HUDEP-2 (cell line): Measurements from ENCODE around the gene RNF130.
"Not testable (repeated sequence)": the region's sequence is repeated elsewhere in the genome, so short reads cannot be mapped to it uniquely, and the experiment has no call there.

Experiments
- DNase-seq, 76 experiments: peaks; one replicate each; lab custom pipeline; 2025; ENCODE audit not compliant: unreplicated experiment in 76 of 76; lab: John Stamatoyannopoulos, UW

Gene RNF130

DNA sequence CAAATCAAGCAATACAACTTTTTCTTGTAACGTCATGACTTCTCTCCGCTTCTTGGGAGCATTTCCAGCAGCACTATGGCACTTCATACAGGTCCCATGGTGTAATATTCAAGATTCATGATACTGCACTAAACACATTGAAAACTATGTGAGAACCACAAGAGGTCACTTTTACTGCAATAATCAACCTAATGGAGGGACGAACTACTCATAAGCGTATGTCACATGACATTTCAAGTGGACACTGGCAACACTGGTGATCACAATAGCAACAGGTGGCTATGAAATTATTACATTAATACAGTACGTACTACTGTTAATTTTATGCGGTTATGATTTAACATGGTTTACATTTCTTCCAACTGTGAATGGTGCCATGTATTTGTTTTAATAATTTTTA lies 85.2 kb downstream of the RNF130 start:
- DNase-seq = peak in 3 of 76 experiments; percentile 6 to 20 (median 13)

DNA sequence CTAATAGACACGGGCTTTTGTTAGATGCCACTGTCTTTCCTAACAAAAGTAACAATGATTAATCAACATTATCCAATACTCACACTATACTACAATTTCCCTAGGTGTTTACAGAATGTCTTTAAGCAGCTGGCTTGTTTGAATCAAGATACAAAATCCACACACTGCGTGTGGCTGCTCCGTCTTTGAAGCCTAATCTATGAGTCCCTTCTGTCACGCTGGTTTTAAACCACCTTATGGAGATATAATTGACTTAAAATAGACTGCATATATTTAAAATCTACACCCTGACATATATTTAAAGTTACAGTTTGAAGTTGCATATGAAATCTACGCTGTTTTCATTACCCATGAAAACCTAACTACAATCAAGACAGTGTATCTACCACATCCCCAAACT lies 89.9 kb downstream of the RNF130 start:
- no peak for DNase-seq

- DNase-seq = no peak
These were observed 90.8 kb downstream of the RNF130 start for GRCh38 chr5:179980767-179981166.

DNA sequence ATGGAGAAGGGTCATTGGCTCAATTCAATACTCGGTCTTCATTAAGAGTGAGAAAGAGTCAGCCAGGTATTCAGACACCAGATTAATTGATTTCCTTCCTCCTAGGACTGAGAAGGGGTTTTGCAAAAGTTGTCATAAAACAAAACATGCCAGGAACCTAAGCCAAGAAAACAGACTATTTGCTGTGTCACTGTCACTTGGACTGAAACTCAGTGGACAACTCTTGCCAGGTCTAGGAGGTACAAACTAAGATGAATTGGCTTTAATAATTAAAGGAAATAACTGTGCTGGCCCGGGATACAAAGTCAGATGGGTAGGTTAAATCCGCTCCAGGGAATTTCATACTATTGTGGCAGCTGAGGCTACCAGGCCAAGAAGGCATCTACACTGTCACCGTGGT lies 92.8 kb downstream of the RNF130 start:
- DNase-seq = peak in 6 of 76 experiments; percentile 1 to 10 (median 4)

DNA sequence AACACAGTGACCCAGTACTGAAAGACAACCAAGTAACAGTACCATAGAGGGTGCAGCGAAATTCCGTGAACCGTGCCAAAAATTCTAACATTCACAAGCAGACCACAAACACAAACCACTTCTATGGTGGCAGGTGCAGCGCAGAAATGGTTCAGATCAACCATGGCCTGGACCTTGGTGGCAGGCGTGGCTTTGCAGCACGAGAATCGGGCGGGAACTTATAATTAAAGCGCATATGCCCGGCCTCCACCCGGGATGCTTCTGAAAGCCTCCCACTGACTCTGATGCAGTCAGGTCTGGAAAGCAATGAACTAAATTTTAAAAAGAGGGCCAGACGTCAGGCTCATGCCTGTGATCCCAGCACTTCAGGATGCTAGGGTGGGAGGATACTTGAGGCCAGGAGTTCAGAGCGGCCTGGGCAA lies 95.8 kb downstream of the RNF130 start:
- no peak for DNase-seq

- DNase-seq = peak in 37 of 76 experiments; percentile 7 to 47 (median 22)
These were observed 96.4 kb downstream of the RNF130 start for GRCh38 chr5:179974946-179975712.

DNA sequence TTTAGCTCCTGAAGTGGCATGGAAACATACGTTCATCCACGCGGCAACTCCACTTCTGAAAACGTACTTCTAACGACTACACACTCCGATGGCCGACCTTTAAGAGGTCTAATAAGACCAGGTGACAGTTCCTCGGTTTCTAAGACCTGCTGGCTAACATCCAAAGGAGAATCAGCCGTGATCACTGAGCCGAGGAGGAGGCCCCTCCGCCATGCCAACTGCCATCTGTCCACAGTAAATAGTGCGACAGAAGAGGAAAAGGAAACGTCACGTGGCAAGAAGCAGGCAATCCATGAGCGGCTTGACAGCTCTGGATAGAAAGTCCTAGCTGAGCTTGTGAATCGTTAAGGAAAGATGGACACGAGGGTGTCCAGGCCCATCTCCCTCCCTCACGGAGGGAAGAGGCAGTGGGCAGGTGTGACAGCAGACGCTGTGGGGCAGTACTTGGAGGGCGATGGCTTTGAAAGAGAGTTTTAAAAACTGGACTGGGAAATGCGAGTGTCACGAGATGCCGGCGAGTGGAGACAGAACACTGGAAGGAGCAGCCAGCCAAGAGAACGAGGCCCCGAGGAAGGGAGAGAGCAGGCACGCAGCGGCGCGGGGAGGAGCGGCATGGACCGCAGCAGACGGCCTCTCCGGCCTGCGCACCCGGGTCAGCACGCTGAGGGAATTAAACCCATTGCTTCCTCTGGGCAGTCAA lies 97.2 kb downstream of the RNF130 start:
- DNase-seq = no peak

DNA sequence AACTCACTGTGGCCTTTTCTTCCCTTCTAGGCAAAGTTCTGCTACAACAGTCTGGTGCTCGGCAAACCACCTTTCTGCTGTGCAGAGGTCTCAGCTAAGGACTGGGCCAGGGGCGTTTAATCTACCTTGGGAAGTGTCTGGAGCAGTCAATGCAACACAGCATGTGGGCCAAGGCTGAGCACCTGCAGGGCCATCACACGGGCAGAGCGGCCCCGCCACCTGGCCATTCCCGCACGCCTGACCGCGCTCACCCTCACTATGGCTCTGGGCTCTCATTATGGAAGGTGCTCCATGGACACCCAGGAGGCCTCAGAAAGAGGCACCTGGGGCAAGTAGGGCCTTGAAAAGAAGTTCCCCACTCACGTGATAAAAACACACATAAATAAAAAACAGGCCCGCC lies 98.2 kb downstream of the RNF130 start:
- DNase-seq = no peak

DNA sequence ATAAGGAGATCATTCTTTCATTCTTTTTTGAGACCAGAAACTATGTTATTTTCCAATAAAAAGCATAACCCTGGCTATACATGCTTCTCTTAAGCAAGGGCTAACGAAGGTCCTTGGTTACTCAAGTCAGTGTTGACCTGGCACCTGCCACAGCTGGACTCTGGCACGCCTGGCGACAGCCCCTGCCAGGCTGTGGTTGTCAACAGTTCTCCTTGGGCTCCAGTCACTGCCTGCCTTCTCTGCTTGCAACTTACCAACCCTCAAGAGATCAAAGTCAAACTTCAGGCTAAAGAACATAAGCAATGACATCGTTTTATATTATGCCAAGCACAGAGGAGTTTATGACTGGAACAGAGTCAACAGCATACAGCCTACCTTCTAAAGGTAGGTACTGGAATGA lies 102.4 kb downstream of the RNF130 start:
- no peak for DNase-seq

- no peak for DNase-seq
These were observed 104.1 kb downstream of the RNF130 start for GRCh38 chr5:179967489-179967888.

DNA sequence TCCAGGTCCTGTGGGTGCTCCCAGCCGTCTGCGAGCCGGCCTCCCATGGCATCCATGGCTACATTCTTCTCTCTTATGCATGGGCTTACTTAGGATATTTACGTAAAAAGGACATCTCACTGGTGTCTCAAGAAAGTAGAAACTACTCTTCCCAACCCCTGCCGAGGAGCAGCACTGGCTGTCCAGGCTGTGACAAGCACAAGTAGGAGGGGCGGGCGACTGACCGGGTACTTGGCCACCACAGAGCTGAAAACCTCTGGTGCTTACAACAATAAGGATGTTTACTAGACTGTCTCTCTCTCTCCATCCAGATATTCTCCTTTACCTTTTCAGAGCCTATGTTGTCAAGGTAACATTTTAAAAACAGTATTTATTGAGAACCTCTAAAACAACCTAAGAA lies 107.5 kb downstream of the RNF130 start:
- no peak for DNase-seq

- DNase-seq = no peak
These were observed 108.2 kb downstream of the RNF130 start for GRCh38 chr5:179963375-179963774.

GRCh38 chr5:179960204-179960831 lies 111.2 kb downstream of the RNF130 start:
- DNase-seq = no peak

DNA sequence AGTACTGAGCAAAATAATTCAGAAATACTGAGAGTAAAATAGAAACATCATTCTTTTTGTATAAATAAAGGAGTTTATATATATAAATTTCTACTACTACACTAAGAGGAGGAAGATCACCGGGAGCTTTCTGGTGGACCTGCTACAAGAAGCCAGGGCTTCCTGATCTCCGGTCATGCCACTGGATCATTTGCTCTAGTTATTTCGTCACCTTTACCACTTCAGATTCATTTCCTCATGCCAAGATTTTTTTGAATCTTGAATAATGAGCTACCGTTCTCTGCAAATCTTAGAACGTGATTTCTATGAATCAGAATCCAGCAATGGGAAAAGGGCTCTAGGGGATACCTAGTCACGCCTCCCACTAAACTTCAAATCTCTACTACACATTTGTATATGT lies 111.9 kb downstream of the RNF130 start:
- DNase-seq = no peak

- DNase-seq = not testable (repeated sequence)
These were observed 112.4 kb downstream of the RNF130 start for GRCh38 chr5:179959118-179959517.

DNA sequence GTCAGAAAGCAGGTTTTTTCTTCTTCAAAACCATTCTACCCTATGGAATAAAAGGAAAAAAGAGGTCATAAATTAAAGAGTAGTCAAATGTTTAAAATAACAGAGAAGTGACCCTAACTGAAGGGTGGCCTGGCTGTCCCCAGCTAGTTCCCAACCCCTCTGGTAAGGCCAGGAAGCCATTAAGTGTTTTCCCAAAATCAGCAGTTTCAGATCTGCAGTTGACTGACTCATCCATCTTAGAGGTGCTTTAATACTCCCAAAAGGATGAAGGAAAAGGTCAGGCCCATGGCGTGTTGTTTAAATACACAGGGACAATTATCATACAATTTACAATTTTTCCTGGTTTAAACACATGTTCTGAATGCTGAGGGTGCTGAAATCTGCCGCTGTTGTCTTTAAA lies 115.9 kb downstream of the RNF130 start:
- DNase-seq = no peak

GRCh38 chr5:179955062-179955461 lies 116.5 kb downstream of the RNF130 start:
- DNase-seq = no peak

GRCh38 chr5:179954434-179954833 lies 117.1 kb downstream of the RNF130 start:
- no peak for DNase-seq

DNA sequence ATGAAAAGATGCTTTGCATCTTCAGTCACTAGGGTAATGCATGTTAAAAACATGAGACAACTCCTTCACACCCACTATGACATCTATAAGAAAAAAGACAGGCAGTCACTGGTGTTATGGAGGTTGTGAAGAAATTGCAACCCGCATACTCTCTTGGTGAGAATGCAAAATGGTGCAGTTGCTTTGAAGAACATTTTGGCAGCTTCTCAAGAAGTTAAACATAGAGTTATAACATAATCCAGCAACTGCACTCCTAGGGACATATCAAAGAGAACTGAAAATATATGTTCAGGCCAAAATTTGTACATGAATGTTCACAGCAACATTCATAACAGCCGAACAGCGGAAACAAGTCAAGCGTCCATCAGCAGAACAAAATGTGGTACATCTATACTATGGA lies 117.6 kb downstream of the RNF130 start:
- no peak for DNase-seq

DNA sequence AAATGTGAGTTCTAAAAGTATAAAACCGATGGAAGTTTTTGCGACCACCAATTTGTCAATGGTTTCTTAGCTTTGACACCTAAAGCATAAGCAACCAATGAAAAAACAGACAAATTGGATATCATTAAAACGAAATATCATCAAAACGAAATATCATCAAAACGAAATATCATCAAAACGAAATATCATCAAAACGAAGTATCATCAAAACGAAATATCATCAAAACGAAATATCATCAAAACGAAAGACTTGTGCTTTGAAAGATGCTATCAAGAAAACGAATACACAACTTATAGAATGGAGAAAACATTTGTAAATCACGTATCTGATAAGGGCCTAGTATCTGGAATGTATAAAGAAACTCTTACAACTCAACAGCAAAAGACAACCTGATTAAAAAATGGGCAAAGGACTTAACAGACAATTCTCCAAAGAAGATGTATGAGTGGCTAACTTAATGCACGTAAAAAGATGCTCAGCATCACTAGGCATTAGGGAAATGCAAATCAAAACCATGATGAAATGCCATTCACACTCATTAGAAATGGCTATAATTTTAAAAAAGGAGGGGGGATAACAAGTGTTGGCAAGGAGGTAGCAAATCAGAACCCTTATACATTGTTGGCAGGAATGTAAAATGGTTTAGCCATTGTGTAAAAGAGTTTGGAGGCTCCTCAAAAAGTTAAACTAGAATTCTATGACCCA lies 134.4 kb downstream of the RNF130 start:
- no peak for DNase-seq
